Measurements from ENCODE around the gene EXOSC10. TPM values are rescaled to one million over a fixed set of nuclear protein-coding genes. Genes with fewer than 3 reads are reported as not detected.

EXOSC10 gene
- total and polyA plus RNA-seq, 2 experiments from 2014 or later, result 47.0 to 47.2 TPM

DNA sequence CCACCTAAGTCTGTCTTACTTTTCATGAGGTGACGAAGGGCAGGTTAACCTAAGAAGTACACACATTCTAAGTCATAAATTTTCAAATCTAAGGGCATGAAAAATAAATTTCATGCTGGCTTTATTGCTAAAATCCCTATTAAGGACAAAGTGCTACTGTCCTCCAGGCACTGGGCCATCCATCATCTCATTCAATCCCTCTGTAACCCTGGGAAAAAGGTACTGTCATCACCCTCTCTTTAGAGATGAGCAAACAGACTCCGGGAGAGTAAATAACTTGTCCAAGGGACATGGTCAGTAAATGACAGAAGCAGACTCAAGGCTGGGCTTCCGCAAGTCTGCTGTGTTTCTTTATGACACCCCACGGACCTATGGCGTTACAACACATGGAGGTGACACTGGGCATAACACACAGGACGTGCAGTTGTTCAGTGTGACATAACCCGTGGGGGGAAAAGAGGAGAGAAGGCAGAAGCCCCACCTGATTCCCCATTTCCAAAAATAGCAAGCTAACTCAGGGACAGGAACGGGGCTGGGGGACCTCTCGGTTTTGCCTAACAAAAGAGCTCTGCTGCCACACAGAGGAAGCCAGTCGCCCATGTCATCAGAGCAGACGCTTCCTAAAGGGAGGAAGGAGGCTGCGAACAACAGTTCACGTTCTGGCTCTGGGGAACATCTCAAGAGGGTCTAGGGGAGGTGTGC is 27.3 kb downstream of the EXOSC10 start:
- no peak overlapping the region for H2AFZ ChIP-seq
- no peak overlapping the region for H3K27ac ChIP-seq
- no peaks in the 10 kb centered on the region for H3K36me3 ChIP-seq (replicated peaks; ENCODE audit: insufficient read depth, low read depth)
- H3K4me3 ChIP-seq, result no peak overlapping the region
- 77% methylated on average over 13 of the region's 13 CpGs for WGBS (ENCODE audit: low lambda C conversion rate, missing lambda C conversion rate)
- no peaks in the 10 kb centered on the region for H4K20me1 ChIP-seq (ENCODE audit: insufficient read depth, poor library complexity, severe bottlenecking)
- H3K4me1 ChIP-seq (ENCODE audit: insufficient read depth), result no peaks in the 10 kb centered on the region
- H3K4me2 ChIP-seq, result no peak overlapping the region
- DNase-seq (ENCODE audit: low spot score), result no peak
- no peaks in the 10 kb centered on the region for H3K9me3 ChIP-seq (ENCODE audit: low read depth)
- H3K27me3 ChIP-seq, result no peaks in the 10 kb centered on the region
- TF ChIP-seq, protein P1, sequence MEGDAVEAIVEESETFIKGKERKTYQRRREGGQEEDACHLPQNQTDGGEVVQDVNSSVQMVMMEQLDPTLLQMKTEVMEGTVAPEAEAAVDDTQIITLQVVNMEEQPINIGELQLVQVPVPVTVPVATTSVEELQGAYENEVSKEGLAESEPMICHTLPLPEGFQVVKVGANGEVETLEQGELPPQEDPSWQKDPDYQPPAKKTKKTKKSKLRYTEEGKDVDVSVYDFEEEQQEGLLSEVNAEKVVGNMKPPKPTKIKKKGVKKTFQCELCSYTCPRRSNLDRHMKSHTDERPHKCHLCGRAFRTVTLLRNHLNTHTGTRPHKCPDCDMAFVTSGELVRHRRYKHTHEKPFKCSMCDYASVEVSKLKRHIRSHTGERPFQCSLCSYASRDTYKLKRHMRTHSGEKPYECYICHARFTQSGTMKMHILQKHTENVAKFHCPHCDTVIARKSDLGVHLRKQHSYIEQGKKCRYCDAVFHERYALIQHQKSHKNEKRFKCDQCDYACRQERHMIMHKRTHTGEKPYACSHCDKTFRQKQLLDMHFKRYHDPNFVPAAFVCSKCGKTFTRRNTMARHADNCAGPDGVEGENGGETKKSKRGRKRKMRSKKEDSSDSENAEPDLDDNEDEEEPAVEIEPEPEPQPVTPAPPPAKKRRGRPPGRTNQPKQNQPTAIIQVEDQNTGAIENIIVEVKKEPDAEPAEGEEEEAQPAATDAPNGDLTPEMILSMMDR (IDR thresholded peaks at IDR 0.05; ENCODE audit: poor library complexity), result no peak
- TF ChIP-seq EZH2phosphoT487 (IDR thresholded peaks at IDR 0.05; ENCODE audit: low read depth, severe bottlenecking, unreplicated experiment) (no peak), EZH2 (IDR thresholded peaks at IDR 0.05; ENCODE audit: borderline replicate concordance) (no peak)
- no peaks in the 10 kb centered on the region for H3K79me2 ChIP-seq
- no peaks in the 10 kb centered on the region for H3K9me2 ChIP-seq (replicated peaks; ENCODE audit: insufficient read depth)

DNA sequence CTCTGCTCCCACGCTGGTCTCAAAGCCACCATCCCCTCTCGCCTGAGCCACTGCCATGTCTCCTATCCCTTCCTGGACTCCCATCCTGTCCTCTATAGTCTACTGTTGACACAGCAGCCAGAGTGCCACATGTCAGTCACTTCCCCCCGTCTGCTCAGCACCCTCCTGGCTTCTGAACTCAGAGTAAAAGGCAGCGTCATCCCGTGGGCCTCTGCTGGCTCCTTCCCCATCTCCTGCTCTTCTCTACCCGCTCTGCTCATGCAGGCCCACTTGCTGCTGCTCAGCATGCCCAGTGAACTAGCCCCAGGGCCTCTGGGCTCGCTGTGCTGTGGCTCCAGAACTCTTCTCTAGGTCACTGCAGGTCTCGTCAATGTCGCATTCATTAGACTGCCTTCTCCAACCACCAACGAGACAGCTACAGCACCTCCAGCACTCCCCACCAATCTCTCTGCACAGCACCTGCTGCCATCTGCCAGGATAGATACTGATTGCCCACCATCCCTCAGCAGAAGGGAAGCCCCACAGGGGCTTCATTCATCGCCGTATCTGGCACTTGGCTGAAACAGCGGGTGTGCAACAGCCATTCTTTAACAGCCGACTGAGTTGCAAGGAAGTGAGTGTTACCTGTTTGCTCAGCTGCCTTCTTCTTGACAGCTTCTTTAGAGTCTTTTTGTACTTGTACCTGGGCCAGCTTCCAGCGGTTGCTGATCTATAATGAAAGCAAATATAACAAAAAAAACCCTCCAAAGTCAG is 28.0 kb downstream of the EXOSC10 start:
- Histone ChIP-seq H3K27ac (no peak overlapping the region), H3K4me2 (no peak overlapping the region), H3K9me2 (replicated peaks; ENCODE audit: insufficient read depth) (no peaks in the 10 kb centered on the region), H3K79me2 (no peaks in the 10 kb centered on the region), H3K36me3 (replicated peaks; ENCODE audit: insufficient read depth, low read depth) (no peaks in the 10 kb centered on the region), H3K4me3 (no peak overlapping the region), H3K9me3 (ENCODE audit: low read depth) (no peaks in the 10 kb centered on the region), H3K4me1 (ENCODE audit: insufficient read depth) (no peaks in the 10 kb centered on the region), H2AFZ (no peak overlapping the region), H3K27me3 (no peaks in the 10 kb centered on the region), H4K20me1 (ENCODE audit: insufficient read depth, poor library complexity, severe bottlenecking) (no peaks in the 10 kb centered on the region)
- DNase-seq (ENCODE audit: low spot score), result no peak
- WGBS (ENCODE audit: low lambda C conversion rate, missing lambda C conversion rate), result 86% methylated on average over 15 of the region's 15 CpGs
- TF ChIP-seq EZH2 (IDR thresholded peaks at IDR 0.05; ENCODE audit: borderline replicate concordance) (no peak), EZH2phosphoT487 (IDR thresholded peaks at IDR 0.05; ENCODE audit: low read depth, severe bottlenecking, unreplicated experiment) (no peak)
- TF ChIP-seq, protein P1 (IDR thresholded peaks at IDR 0.05; ENCODE audit: poor library complexity), result no peak

DNA sequence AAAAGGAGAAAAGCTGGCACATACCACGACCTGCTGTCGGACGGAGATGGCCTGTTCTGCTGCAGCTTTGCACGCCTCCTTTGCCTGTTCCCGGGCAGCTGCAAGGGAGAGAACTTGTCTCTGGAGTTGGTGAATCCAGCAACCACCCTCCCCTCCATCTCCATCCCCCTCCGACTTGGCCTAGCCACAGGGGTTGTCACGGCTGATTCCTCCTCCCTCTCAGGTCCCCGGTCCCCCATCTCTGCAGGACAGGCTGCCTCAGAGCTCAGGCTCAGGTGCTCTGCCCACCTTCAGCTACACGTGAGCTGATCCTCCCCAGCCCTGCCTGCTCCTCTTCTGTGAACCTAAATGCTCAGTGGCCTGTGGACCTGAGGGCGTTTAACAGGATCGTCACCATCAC is 28.8 kb downstream of the EXOSC10 start:
- H3K9me3 ChIP-seq (ENCODE audit: low read depth), result no peaks in the 10 kb centered on the region
- H3K36me3 ChIP-seq (replicated peaks; ENCODE audit: insufficient read depth, low read depth), result no peaks in the 10 kb centered on the region
- H3K27me3 ChIP-seq, result no peaks in the 10 kb centered on the region
- H3K4me2 ChIP-seq, result no peak overlapping the region
- TF ChIP-seq, protein P1 (IDR thresholded peaks at IDR 0.05; ENCODE audit: poor library complexity), result no peak
- TF ChIP-seq EZH2 (IDR thresholded peaks at IDR 0.05; ENCODE audit: borderline replicate concordance) (no peak), EZH2phosphoT487 (IDR thresholded peaks at IDR 0.05; ENCODE audit: low read depth, severe bottlenecking, unreplicated experiment) (no peak)
- no peaks in the 10 kb centered on the region for H3K79me2 ChIP-seq
- no peak overlapping the region for H2AFZ ChIP-seq
- H3K9me2 ChIP-seq (replicated peaks; ENCODE audit: insufficient read depth), result no peaks in the 10 kb centered on the region
- DNase-seq (ENCODE audit: low spot score), result no peak
- no peak overlapping the region for H3K27ac ChIP-seq
- no peak overlapping the region for H3K4me3 ChIP-seq
- 92% methylated on average over 11 of the region's 11 CpGs for WGBS (ENCODE audit: low lambda C conversion rate, missing lambda C conversion rate)
- H4K20me1 ChIP-seq (ENCODE audit: insufficient read depth, poor library complexity, severe bottlenecking), result no peaks in the 10 kb centered on the region
- no peaks in the 10 kb centered on the region for H3K4me1 ChIP-seq (ENCODE audit: insufficient read depth)

Data from hepatocyte (in vitro differentiated cells).